GM08714 (cell line): ENCODE measurements around the gene RSPRY1.
"Not testable (repeated sequence)": the region's sequence is repeated elsewhere in the genome, so short reads cannot be mapped to it uniquely, and the experiment has no call there.

Source experiments
- H3K4me3 ChIP-seq: fragments of 200-500 bp; sonication (Bioruptor generic); 2 replicates; pipeline ENCODE4 v1.5.1; 2014; ENCODE audit warnings: mild to moderate bottlenecking, low read length, inconsistent platforms
- ZNF274 ChIP-seq: IDR thresholded peaks from 2 replicates; pipeline ENCODE4 v1.6.1; 2012; ENCODE audit warnings: mild to moderate bottlenecking, low read depth, low read length

Gene RSPRY1

GRCh38 chr16:57258226-57258909, 72.2 kb downstream of the RSPRY1 start:
- no peak for TF ChIP-seq ZNF274

GRCh38 chr16:57258910-57259475, 72.9 kb downstream of the RSPRY1 start:
- TF ChIP-seq ZNF274 = no peak
- no peak overlapping the region for H3K4me3 ChIP-seq

More at GRCh38 chr16:57258226-57258909, 72.2 kb downstream of the RSPRY1 start:
- no peak overlapping the region for H3K4me3 ChIP-seq

GRCh38 chr16:57260294-57260929, 74.3 kb downstream of the RSPRY1 start:
- no peak overlapping the region; the same call in 1 of the 2 replicates for H3K4me3 ChIP-seq
- TF ChIP-seq ZNF274 = no peak

GRCh38 chr16:57261806-57262205, 75.7 kb downstream of the RSPRY1 start:
- H3K4me3 ChIP-seq = no peak overlapping the region
- no peak for TF ChIP-seq ZNF274

GRCh38 chr16:57262841-57263540, 76.9 kb downstream of the RSPRY1 start:
- no peak overlapping the region for H3K4me3 ChIP-seq
- no peak for TF ChIP-seq ZNF274

GRCh38 chr16:57263541-57264351, 77.6 kb downstream of the RSPRY1 start:
- no peak for TF ChIP-seq ZNF274

GRCh38 chr16:57264381-57264780, 78.3 kb downstream of the RSPRY1 start:
- no peak for TF ChIP-seq ZNF274

More at GRCh38 chr16:57263541-57264351, 77.6 kb downstream of the RSPRY1 start:
- no peak overlapping the region for H3K4me3 ChIP-seq

GRCh38 chr16:57264950-57265371, 78.8 kb downstream of the RSPRY1 start:
- H3K4me3 ChIP-seq = no peak overlapping the region
- TF ChIP-seq ZNF274 = no peak

More at GRCh38 chr16:57264381-57264780, 78.3 kb downstream of the RSPRY1 start:
- no peak overlapping the region for H3K4me3 ChIP-seq

- no peak for TF ChIP-seq ZNF274
- no peak overlapping the region for H3K4me3 ChIP-seq
Observed at GRCh38 chr16:57265850-57266530, 79.9 kb downstream of the RSPRY1 start.

GRCh38 chr16:57266531-57267260, 80.6 kb downstream of the RSPRY1 start:
- no peak for TF ChIP-seq ZNF274
- H3K4me3 ChIP-seq = no peak overlapping the region

- not testable (repeated sequence) for H3K4me3 ChIP-seq
Observed at GRCh38 chr16:57267343-57267742, 81.2 kb downstream of the RSPRY1 start.

- no peak for TF ChIP-seq ZNF274
- no peak overlapping the region for H3K4me3 ChIP-seq
Observed at GRCh38 chr16:57268804-57269800, 83.0 kb downstream of the RSPRY1 start.
